K562 (cell line): ENCODE results near the gene CDC42EP1.

Source experiments
- BMI1 ChIP-seq: fragments of 150-350 bp; IDR thresholded peaks from 2 replicates; pipeline ENCODE4 v1.6.1; 2014; ENCODE audit warnings: low read length
- ELF1 ChIP-seq: fragments of 200-800 bp; sonication (Bioruptor generic); IDR thresholded peaks from 2 replicates; pipeline ENCODE4 v1.6.1; 2016; ENCODE audit warnings: missing genetic modification characterization, missing compliant biosample characterization
- EP300 ChIP-seq: IDR thresholded peaks from 2 replicates; pipeline ENCODE4 v1.6.1; 2012; ENCODE audit warnings: low read length, improper control_type of control experiment
- ESRRB ChIP-seq: fragments of 250-450 bp; sonication (Bioruptor Pico); IDR thresholded peaks from 2 replicates; pipeline ENCODE4 v1.5.0; 2020; ENCODE audit warnings: mild to moderate bottlenecking, moderate library complexity, borderline replicate concordance
- FOXJ3 ChIP-seq: sonication (generic); formaldehyde crosslinking; IDR thresholded peaks from 2 replicates; pipeline ENCODE4 v1.4.0; 2020; ENCODE audit warnings: mild to moderate bottlenecking, missing genetic modification reagents
- POLR2AphosphoS5 ChIP-seq: IDR thresholded peaks from 2 replicates; pipeline ENCODE4 v1.6.1; 2011; ENCODE audit warnings: mild to moderate bottlenecking, low read depth, low read length, moderate library complexity; ENCODE audit not compliant: control insufficient read depth, insufficient read depth
- STAT5B ChIP-seq: fragments of 250-450 bp; sonication (Bioruptor Pico); IDR thresholded peaks from 2 replicates; pipeline ENCODE4 v1.8.0; 2021; ENCODE audit warnings: mild to moderate bottlenecking, inconsistent platforms
- TAF1 ChIP-seq: IDR thresholded peaks from 2 replicates; pipeline ENCODE4 v1.6.1; 2011; ENCODE audit warnings: mild to moderate bottlenecking, low read length, moderate library complexity; ENCODE audit not compliant: insufficient read depth, control insufficient read depth, severe bottlenecking; ENCODE audit errors: extremely low read depth
- ZNF609 ChIP-seq: sonication (generic); formaldehyde crosslinking; IDR thresholded peaks from 2 replicates; pipeline ENCODE4 v1.8.1; 2023; ENCODE audit warnings: missing genetic modification reagents, mild to moderate bottlenecking, borderline replicate concordance
- TF ChIP-seq, protein P1 (sequence below): fragments of 250-450 bp; sonication (Bioruptor Pico); IDR thresholded peaks from 2 replicates; pipeline ENCODE4 v1.8.0; 2021; ENCODE audit warnings: mild to moderate bottlenecking, moderate library complexity
- TF ChIP-seq, protein P2 (sequence below), 3 experiments: IDR thresholded peaks in 2 of 3; conservative IDR thresholded peaks in 1 of 3; 2 replicates each; pipeline ENCODE4 v1.5.1; 2011 to 2012; ENCODE audit warnings: low read length in 3 of 3, mild to moderate bottlenecking in 3 of 3, control low read depth in 2 of 3, improper control_type of control experiment in 1 of 3, inconsistent platforms in 1 of 3, low read depth in 1 of 3, mixed read lengths in 1 of 3, moderate library complexity in 1 of 3; ENCODE audit not compliant: insufficient read depth in 2 of 3
- TF ChIP-seq, protein P3 (sequence below): fragments of 200-800 bp; sonication (Bioruptor generic); IDR thresholded peaks from 2 replicates; pipeline ENCODE4 v1.6.1; 2016; ENCODE audit warnings: missing genetic modification characterization, missing compliant biosample characterization

- no peak for TF ChIP-seq ZNF609 (CRISPR knock-in tag)
- TF ChIP-seq EP300, result no peak
- TF ChIP-seq, protein P1, sequence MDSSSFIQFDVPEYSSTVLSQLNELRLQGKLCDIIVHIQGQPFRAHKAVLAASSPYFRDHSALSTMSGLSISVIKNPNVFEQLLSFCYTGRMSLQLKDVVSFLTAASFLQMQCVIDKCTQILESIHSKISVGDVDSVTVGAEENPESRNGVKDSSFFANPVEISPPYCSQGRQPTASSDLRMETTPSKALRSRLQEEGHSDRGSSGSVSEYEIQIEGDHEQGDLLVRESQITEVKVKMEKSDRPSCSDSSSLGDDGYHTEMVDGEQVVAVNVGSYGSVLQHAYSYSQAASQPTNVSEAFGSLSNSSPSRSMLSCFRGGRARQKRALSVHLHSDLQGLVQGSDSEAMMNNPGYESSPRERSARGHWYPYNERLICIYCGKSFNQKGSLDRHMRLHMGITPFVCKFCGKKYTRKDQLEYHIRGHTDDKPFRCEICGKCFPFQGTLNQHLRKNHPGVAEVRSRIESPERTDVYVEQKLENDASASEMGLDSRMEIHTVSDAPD (CRISPR knock-in tag), result no peak
- no peak for TF ChIP-seq POLR2AphosphoS5
- TF ChIP-seq, protein P2, sequence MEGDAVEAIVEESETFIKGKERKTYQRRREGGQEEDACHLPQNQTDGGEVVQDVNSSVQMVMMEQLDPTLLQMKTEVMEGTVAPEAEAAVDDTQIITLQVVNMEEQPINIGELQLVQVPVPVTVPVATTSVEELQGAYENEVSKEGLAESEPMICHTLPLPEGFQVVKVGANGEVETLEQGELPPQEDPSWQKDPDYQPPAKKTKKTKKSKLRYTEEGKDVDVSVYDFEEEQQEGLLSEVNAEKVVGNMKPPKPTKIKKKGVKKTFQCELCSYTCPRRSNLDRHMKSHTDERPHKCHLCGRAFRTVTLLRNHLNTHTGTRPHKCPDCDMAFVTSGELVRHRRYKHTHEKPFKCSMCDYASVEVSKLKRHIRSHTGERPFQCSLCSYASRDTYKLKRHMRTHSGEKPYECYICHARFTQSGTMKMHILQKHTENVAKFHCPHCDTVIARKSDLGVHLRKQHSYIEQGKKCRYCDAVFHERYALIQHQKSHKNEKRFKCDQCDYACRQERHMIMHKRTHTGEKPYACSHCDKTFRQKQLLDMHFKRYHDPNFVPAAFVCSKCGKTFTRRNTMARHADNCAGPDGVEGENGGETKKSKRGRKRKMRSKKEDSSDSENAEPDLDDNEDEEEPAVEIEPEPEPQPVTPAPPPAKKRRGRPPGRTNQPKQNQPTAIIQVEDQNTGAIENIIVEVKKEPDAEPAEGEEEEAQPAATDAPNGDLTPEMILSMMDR (IDR thresholded peaks at IDR 0.05 in 2 of 3, conservative IDR thresholded peaks at IDR 0.05 in 1 of 3; ENCODE audit: insufficient read depth in 2 of 3, low read depth in 1 of 3, low read length in 3 of 3), result no peak
- TF ChIP-seq ESRRB (CRISPR knock-in tag), result no peak
- TF ChIP-seq ELF1, result no peak
- no peak for TF ChIP-seq STAT5B
- TF ChIP-seq, protein P3, sequence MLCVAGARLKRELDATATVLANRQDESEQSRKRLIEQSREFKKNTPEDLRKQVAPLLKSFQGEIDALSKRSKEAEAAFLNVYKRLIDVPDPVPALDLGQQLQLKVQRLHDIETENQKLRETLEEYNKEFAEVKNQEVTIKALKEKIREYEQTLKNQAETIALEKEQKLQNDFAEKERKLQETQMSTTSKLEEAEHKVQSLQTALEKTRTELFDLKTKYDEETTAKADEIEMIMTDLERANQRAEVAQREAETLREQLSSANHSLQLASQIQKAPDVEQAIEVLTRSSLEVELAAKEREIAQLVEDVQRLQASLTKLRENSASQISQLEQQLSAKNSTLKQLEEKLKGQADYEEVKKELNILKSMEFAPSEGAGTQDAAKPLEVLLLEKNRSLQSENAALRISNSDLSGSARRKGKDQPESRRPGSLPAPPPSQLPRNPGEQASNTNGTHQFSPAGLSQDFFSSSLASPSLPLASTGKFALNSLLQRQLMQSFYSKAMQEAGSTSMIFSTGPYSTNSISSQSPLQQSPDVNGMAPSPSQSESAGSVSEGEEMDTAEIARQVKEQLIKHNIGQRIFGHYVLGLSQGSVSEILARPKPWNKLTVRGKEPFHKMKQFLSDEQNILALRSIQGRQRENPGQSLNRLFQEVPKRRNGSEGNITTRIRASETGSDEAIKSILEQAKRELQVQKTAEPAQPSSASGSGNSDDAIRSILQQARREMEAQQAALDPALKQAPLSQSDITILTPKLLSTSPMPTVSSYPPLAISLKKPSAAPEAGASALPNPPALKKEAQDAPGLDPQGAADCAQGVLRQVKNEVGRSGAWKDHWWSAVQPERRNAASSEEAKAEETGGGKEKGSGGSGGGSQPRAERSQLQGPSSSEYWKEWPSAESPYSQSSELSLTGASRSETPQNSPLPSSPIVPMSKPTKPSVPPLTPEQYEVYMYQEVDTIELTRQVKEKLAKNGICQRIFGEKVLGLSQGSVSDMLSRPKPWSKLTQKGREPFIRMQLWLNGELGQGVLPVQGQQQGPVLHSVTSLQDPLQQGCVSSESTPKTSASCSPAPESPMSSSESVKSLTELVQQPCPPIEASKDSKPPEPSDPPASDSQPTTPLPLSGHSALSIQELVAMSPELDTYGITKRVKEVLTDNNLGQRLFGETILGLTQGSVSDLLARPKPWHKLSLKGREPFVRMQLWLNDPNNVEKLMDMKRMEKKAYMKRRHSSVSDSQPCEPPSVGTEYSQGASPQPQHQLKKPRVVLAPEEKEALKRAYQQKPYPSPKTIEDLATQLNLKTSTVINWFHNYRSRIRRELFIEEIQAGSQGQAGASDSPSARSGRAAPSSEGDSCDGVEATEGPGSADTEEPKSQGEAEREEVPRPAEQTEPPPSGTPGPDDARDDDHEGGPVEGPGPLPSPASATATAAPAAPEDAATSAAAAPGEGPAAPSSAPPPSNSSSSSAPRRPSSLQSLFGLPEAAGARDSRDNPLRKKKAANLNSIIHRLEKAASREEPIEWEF (CRISPR knock-in tag), result no peak
- TF ChIP-seq TAF1, result no peak
- TF ChIP-seq FOXJ3 (CRISPR knock-in tag), result no peak
- TF ChIP-seq BMI1, result no peak
These were observed 1.5 kb upstream of the CDC42EP1 start for GRCh38 chr22:37558815-37559214.
